HCT116 (cell line): ENCODE measurements around the gene ARL8B. TPM values are rescaled to one million over a fixed set of nuclear protein-coding genes. Genes with fewer than 3 reads are reported as not detected.
A peak's percentile ranks its signal among the peaks of the same experiment; 100 is the strongest.
"Not testable (repeated sequence)": the region's sequence is repeated elsewhere in the genome, so short reads cannot be mapped to it uniquely, and the experiment has no call there.

Source experiments
- ATAC-seq: fragments of 200-7000 bp; cut with Tn5 transposase; 2 replicates; pipeline ENCODE4 v1.9.1; 2020; ENCODE audit warnings: mild to moderate bottlenecking, moderate library complexity
- BruUV-seq: library from RNA; stranded (reverse); fragments of 400-500 nt; replicated peaks from 2 replicates; lab custom pipeline; 2021; lab: Mats Ljungman, UMichigan
- CTCF ChIA-PET: fragments of 300-600 bp; sonication (Branson Sonifier 250); formaldehyde crosslinking; loops from one replicate; lab custom pipeline; 2021; ENCODE audit warnings: antibody characterized with exemption; lab: Charles Lee
- POLR2A ChIA-PET: fragments of 300-600, 350-600 bp; sonication (Branson Sonifier 250); formaldehyde crosslinking; loops from one replicate; lab custom pipeline; 2021; ENCODE audit warnings: antibody characterized with exemption; lab: Charles Lee
- RAD21 ChIA-PET, 2 experiments: fragments of 300-600 bp; sonication (Branson Sonifier 250); formaldehyde crosslinking; loops; one replicate each; lab custom pipeline; 2023; ENCODE audit warnings: low total read pairs in 2 of 2; ENCODE audit not compliant: uncharacterized antibody in 2 of 2, unreplicated experiment in 2 of 2, low non-redundant PET in 1 of 2; lab: Charles Lee
- DNase-seq: peaks from one replicate; pipeline ENCODE4 v3.0.0-alpha.2; 2010; ENCODE audit warnings: low read depth, low spot score
- H2AFZ ChIP-seq: fragments of 200-600 bp; shearing (Covaris generic), sonication (generic); 2 replicates; pipeline ENCODE4 v1.6.1; 2017; ENCODE audit warnings: low read depth, mixed run types, mixed read lengths, antibody characterized with exemption, low read length; ENCODE audit not compliant: poor library complexity, severe bottlenecking
- H3K27ac ChIP-seq: 2 replicates; pipeline ENCODE4 v1.5.1; 2012; ENCODE audit warnings: low read depth, low read length
- H3K27me3 ChIP-seq: fragments of 200-600 bp; sonication (generic); 2 replicates; pipeline ENCODE4 v1.6.1; 2016; ENCODE audit warnings: mixed run types, low read length, mixed read lengths; ENCODE audit not compliant: insufficient read depth
- H3K36me3 ChIP-seq, 2 experiments: fragments of 200-500 bp in 1 of 2; fragments of 200-600 bp in 1 of 2; sonication (Bioruptor generic) in 1 of 2; sonication (generic) in 1 of 2; 2 replicates each; pipeline versions ENCODE4 v1.5.1 to v1.6.1; 2014 to 2016; ENCODE audit warnings: low read length in 2 of 2, inconsistent platforms in 1 of 2, mixed read lengths in 1 of 2, mixed run types in 1 of 2; ENCODE audit not compliant: insufficient read depth in 2 of 2, control insufficient read depth in 1 of 2
- H3K4me1 ChIP-seq, 2 experiments: fragments of 200-600 bp in 1 of 2; sonication (generic) in 1 of 2; 2 replicates each; pipeline versions ENCODE4 v1.5.1 to v1.6.1; 2012 to 2017; ENCODE audit warnings: low read length in 2 of 2, inconsistent platforms in 1 of 2, mild to moderate bottlenecking in 1 of 2, mixed read lengths in 1 of 2, mixed run types in 1 of 2, moderate library complexity in 1 of 2; ENCODE audit not compliant: insufficient read depth in 2 of 2, control insufficient read depth in 1 of 2
- H3K4me2 ChIP-seq: fragments of 200-600 bp; sonication (generic); 2 replicates; pipeline ENCODE4 v1.6.1; 2017; ENCODE audit warnings: mixed run types, low read length, mixed read lengths
- H3K4me3 ChIP-seq, 2 experiments: fragments of 200-600 bp in 1 of 2; sonication (generic) in 1 of 2; replicated peaks in 1 of 2; 2 replicates each; pipeline ENCODE4 v1.5.1; 2011 to 2016; ENCODE audit warnings: low read length in 2 of 2, control low read depth in 1 of 2, low read depth in 1 of 2, mild to moderate bottlenecking in 1 of 2, mixed read lengths in 1 of 2, mixed run types in 1 of 2
- H3K79me2 ChIP-seq: fragments of 200-600 bp; sonication (generic); 2 replicates; pipeline ENCODE4 v1.6.1; 2017; ENCODE audit warnings: mild to moderate bottlenecking, mixed run types, low read length, moderate library complexity, mixed read lengths; ENCODE audit not compliant: insufficient read depth
- H3K9ac ChIP-seq: fragments of 200-600 bp; sonication (generic); 2 replicates; pipeline ENCODE4 v1.6.1; 2016; ENCODE audit warnings: low read length, mixed read lengths
- H3K9me2 ChIP-seq: fragments of 200-600 bp; sonication (generic), shearing (Covaris generic); 2 replicates; pipeline ENCODE4 v1.6.1; 2017; ENCODE audit warnings: mixed run types, mild to moderate bottlenecking, moderate library complexity; ENCODE audit not compliant: insufficient read depth
- H3K9me3 ChIP-seq, 2 experiments: fragments of 200-500 bp in 1 of 2; fragments of 200-600 bp in 1 of 2; sonication (Bioruptor generic) in 1 of 2; sonication (generic) in 1 of 2; 2 replicates each; pipeline ENCODE4 v1.6.1; 2014 to 2017; ENCODE audit warnings: low read length in 2 of 2, mixed read lengths in 2 of 2, inconsistent platforms in 1 of 2, low read depth in 1 of 2, mild to moderate bottlenecking in 1 of 2, mixed run types in 1 of 2, moderate library complexity in 1 of 2; ENCODE audit not compliant: control insufficient read depth in 1 of 2, insufficient read depth in 1 of 2
- H4K20me1 ChIP-seq: fragments of 200-600 bp; sonication (generic), shearing (Covaris generic); 2 replicates; pipeline ENCODE4 v1.6.1; 2017; ENCODE audit warnings: mixed run types, mild to moderate bottlenecking, moderate library complexity; ENCODE audit not compliant: insufficient read depth
- SP1 ChIP-seq: IDR thresholded peaks from 2 replicates; pipeline ENCODE4 v1.6.1; 2012; ENCODE audit warnings: low read depth
- ZBTB33 ChIP-seq: IDR thresholded peaks from 2 replicates; pipeline ENCODE4 v1.6.1; 2011; ENCODE audit warnings: mild to moderate bottlenecking, low read length, moderate library complexity; ENCODE audit not compliant: insufficient replicate concordance; ENCODE audit errors: extremely low read depth
- intact Hi-C: fragments of 100-400 bp; cut with micrococcal nuclease; formaldehyde crosslinking; loops from 2 replicates; pipeline ENCODE4 v1.10.0; 2022
- total RNA-seq: library from RNA; stranded (reverse); gene quantifications from one replicate; pipeline ENCODE4 v1.2.1, GENCODE V29; 2021; ENCODE audit not compliant: unreplicated experiment

ARL8B gene
- total RNA-seq, 1 experiment from 2014 or later: 38.1 TPM

- H3K79me2 ChIP-seq: peaks cover 92% of the 10 kb centered on the region
- no peaks in the 10 kb centered on the region for H4K20me1 ChIP-seq
- BruUV-seq: no TSS peak
- peak; percentile 44; the same call in 1 of the 2 replicates for ATAC-seq
- peak overlapping the region; percentile 33 for H3K4me2 ChIP-seq
- no peak overlapping the region for H3K4me3 ChIP-seq
- H3K4me1 ChIP-seq: peaks cover 11 to 17% of the 10 kb centered on the region in 2 experiments
- TF ChIP-seq ZBTB33: no peak
- TF ChIP-seq, all 23 proteins: peak for 0
- CTCF ChIA-PET: no interaction called here
- POLR2A ChIA-PET: interaction anchor here (1.0 kb wide), 1 partner anchor 36 kb away, joined by 3 read pairs; no protein-coding TSS in a partner anchor
- RAD21 ChIA-PET: no interaction called here
- Histone ChIP-seq H3K9me2 (no peaks in the 10 kb centered on the region), H3K27me3 (no peaks in the 10 kb centered on the region), H3K9me3 (no peaks in the 10 kb centered on the region), H2AFZ (no peak overlapping the region), H3K9ac (no peak overlapping the region), H3K36me3 (no peaks in the 10 kb centered on the region), H3K27ac (peak overlapping the region; percentile 19; the same call in 1 of the 2 replicates)
- no peak for DNase-seq
- intact Hi-C loops: no loop called here
These were observed 22.4 kb downstream of the ARL8B start for GRCh38 chr3:5144316-5144994.

- ChIA-PET POLR2A (interaction anchor here (1.0 kb wide), 1 partner anchor 37 kb away, joined by 3 read pairs; no protein-coding TSS in a partner anchor), RAD21 (no interaction called here), CTCF (no interaction called here)
- Histone ChIP-seq H4K20me1 (no peaks in the 10 kb centered on the region), H3K9me2 (no peaks in the 10 kb centered on the region), H3K36me3 (no peaks in the 10 kb centered on the region), H3K9me3 (no peaks in the 10 kb centered on the region), H3K4me2 (0 out of 2 replicates have a peak overlapping the region, but pooled peaks have one; percentile 33), H2AFZ (no peak overlapping the region), H3K27me3 (no peaks in the 10 kb centered on the region), H3K4me3 (no peak overlapping the region), H3K27ac (no peak overlapping the region), H3K9ac (no peak overlapping the region), H3K79me2 (peaks cover 92% of the 10 kb centered on the region), H3K4me1 (peaks cover 11 to 17% of the 10 kb centered on the region in 2 experiments)
- DNase-seq (no peak), ATAC-seq (no peak)
- intact Hi-C loops: no loop called here
- no TSS peak for BruUV-seq
- no peak for TF ChIP-seq SP1
These were observed 23.0 kb downstream of the ARL8B start for GRCh38 chr3:5145120-5145519.

GRCh38 chr3:5147152-5147551, 25.1 kb downstream of the ARL8B start:
- not testable (repeated sequence) for H3K9me3 ChIP-seq, BruUV-seq

More at GRCh38 chr3:5147152-5147551, 25.1 kb downstream of the ARL8B start:
- H3K4me3 ChIP-seq, intact Hi-C loops, H3K9ac ChIP-seq, H3K27ac ChIP-seq, ATAC-seq, RAD21 ChIA-PET, H4K20me1 ChIP-seq, POLR2A ChIA-PET, DNase-seq, H2AFZ ChIP-seq, CTCF ChIA-PET, H3K4me2 ChIP-seq, H3K36me3 ChIP-seq, H3K27me3 ChIP-seq, H3K9me2 ChIP-seq: not testable (repeated sequence)
- Histone ChIP-seq H3K79me2 (peaks cover 89% of the 10 kb centered on the region), H3K4me1 (peaks cover 11 to 17% of the 10 kb centered on the region in 2 experiments)
